Left cardiac atrium (tissue), 4 donors: ENCODE measurements around the gene COL6A5. TPM values are rescaled to one million over a fixed set of nuclear protein-coding genes. Genes with fewer than 3 reads are reported as not detected.

Experiments
- ATAC-seq, 2 donors: fragments of 200-7000 bp; cut with Tn5 transposase; one replicate each; pipeline ENCODE4 v1.9.1; 2020; ENCODE audit warnings: mild to moderate bottlenecking in 2 of 2, moderate library complexity in 2 of 2
- DNase-seq: peaks from one replicate; pipeline ENCODE4 v3.0.0-alpha.2; 2020
- intact Hi-C, 2 donors: fragments of 100-400 bp; cut with DNase I; formaldehyde crosslinking; loops; one replicate each; pipeline versions ENCODE4 v1.14.1 to v1.15.1; 2022 to 2023
- total RNA-seq, 2 donors: library from RNA; stranded (reverse); fragmentation: NEBNext Ultra II Directional; extraction: Animal tissue kit (Norgen Biotek cat#: 25700); gene quantifications; one replicate each; pipeline ENCODE4 v1.2.1, GENCODE V29; 2021
- donor health status: DM: no; HTN: yes; CAD: no.
- donor health status: DM: no; HTN: yes; CAD: no; lungs with severe emphysema.
- donor health status: DM: yes; HTN: yes; CAD: no.
- donor health status: Dilated cardiomyopathy.

The COL6A5 gene
- total RNA-seq, 2 donors from 2014 or later: not detected

DNA sequence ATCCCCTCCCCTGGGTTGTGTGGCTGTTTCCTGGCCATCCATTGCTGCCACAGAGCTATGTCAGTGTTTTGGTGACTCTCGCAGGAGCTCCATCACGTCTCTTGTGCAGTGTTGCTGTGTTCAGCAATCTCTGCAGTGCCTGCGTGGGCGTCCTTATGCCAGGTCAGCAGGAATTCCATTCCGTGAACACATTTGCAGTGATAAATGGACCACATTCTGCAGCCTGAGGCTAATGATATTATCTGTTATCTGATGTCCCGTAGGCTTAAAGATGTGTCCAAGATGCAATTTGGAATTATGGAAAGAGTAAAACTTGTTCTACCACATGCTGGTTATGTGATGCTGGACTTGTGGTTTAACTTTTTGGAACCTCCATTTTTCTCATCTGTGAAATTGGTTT, 146.0 kb downstream of the COL6A5 start:
- DNase-seq: no peak
- ATAC-seq: no peak
- intact Hi-C loops: no loop called here

DNA sequence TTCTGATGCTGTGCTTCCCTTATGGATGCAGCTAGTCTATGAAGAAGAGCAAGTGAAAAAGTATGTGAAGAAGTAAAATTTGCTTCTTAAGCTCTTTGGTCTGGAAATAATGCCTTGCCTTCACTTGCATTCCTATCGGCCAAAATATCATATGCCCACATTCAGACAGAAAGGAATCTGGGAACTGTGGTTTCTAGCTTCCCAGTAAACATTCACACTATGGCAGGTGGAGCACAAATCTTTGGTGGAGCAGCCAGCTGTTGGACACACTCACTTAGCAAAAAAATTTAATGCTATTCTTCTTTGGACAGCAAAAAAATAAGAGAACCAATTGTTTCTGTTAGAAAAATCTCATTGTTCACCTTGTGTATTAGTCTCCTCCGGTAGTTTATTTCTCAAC, 159.2 kb downstream of the COL6A5 start:
- intact Hi-C loops: no loop called here
- ATAC-seq: no peak
- DNase-seq: no peak

DNA sequence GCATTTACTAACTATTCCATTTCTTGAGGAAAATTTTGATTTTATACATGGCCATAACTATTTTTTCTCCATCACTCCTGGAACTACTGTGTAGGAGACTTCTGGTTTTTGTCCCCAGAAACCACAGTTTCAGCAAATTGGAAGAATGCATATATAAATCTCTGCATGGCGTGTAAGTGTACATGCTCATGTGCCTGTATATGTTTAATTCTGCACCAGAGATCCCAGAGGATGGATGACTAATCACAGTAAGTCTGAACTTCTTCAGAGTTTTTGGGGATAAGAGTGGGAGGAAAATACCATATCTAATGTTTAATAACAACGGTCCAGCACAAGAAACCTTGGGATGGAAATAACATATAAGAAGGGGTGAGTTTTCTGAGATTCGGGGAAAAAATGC, 160.6 kb downstream of the COL6A5 start:
- ATAC-seq: no peak
- DNase-seq: no peak
- intact Hi-C loops: no loop called here

DNA sequence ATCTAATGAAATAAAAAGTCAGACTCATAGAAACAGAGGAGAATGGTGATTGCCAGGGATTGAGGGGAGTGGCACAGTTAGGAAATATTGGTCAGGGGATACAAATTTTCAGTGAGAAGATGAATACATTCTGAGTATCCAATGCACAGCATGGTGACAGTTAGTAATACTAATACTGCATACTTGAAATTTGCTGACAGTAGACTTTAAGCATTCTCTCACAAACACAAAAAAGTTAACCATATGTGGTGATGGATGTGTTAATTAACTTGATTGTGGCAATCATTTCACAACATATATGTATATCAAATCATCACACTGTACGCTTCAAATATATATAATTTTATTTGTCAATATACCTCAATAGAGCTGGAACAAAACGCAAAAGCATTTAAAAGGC, 162.3 kb downstream of the COL6A5 start:
- no peak for DNase-seq
- no peak for ATAC-seq
- intact Hi-C loops: no loop called here

GRCh38 chr3:130509008-130509407, 163.5 kb downstream of the COL6A5 start:
- ATAC-seq (peak; percentile 76 to 89), DNase-seq (peak; percentile 54)
- intact Hi-C loops: no loop called here

- DNase-seq: no peak
- intact Hi-C loops: no loop called here
- ATAC-seq: no peak
These were observed 169.2 kb downstream of the COL6A5 start for GRCh38 chr3:130514681-130515080.

DNA sequence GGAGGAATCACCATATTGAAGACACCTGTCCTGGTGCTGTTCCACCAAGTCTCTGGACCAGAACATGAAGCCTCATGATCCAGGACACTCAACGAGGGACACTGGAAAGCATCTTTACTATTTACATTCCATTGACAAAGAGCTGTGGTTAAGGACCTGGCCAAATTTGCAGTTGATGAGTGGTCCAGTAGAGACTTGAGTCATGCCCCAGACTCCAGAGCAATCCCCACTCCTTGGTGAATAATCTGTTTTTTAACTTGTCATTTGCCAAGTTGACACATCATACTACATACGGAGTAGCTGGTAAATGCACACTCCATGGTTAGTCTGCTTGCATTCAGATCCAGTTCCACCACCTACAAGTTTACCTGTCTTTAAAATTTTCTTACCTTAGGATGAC, 170.3 kb downstream of the COL6A5 start:
- intact Hi-C loops: no loop called here
- DNase-seq (no peak), ATAC-seq (peak in 1 of 2 donors; percentile 46)

DNA sequence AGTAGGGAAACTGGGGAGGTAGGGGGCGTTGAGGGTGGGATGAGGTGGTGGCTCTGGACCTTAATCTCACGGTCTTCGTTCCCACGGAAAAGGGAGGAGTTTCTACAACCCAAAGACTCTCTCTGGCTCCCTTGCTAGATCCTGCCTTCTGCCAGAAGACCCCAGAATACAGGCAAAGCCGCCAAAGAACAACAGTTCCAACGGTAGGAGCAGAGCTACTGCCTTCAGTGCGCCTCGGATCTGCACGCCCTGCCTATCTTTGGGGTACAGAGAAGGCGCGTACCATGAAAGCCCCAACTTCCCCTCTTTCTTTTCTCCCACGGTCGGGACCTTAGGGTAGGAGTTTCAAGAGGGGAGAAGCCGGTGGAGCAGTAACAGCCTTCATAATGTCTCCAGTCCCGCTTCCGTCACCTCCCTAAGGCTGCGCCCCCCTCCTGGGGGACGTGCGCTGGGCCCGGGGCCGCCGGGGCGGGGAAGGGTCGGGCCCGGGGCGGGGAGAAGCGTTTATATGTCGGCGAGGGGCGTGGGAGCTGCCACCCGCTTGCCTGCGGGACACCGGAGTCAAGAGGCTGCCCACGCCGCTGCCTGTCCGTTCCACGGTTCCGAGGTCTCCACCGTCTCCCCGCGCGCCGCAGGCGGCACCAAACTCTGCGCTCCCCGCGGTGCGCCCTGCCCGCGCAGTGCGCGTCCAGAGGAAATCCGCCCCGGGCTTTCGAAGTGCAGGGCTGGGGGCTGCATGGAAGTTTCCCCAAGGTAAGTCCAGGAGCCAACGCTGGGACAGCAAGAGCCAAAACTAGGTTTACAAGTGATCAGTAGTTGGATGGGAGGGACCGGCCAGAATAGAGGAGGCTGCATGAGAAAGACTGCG, 171.4 kb downstream of the COL6A5 start, which contains the start of gene COL6A6:
Gene COL6A6, plus strand, starts transcription at position 533 of the 868 bp plus-strand sequence. CDS start 43,188 bp downstream, outside the sequence.
- ATAC-seq: peak; percentile 53 to 63
- peak; percentile 21 for DNase-seq
- intact Hi-C loops: no loop called here

- no peak for DNase-seq
- intact Hi-C loops: no loop called here
These were observed 172.1 kb downstream of the COL6A5 start for GRCh38 chr3:130517602-130518001.

GRCh38 chr3:130519754-130520153, 174.3 kb downstream of the COL6A5 start:
- DNase-seq: no peak

More at GRCh38 chr3:130517602-130518001, 172.1 kb downstream of the COL6A5 start:
- ATAC-seq: peak in 1 of 2 donors; percentile 85

DNA sequence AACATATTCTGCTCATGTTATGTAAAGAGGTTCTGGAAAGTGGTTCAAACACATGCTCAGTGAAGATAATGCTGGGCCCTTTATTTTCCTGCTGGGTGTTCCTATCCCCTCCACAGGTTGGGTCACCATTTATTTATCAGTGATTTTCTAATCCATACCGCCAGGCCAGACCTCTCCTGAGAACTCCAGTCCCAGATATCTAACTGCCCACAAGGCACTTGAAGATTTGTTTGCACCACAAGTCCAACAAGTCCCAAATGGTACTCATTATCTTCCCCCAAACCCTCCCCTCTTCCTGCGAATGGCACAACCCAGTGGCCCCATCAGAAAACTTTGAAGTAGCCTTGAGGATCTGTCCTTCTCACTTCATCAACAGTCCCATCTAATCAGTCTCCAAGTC, 176.9 kb downstream of the COL6A5 start:
- DNase-seq (no peak), ATAC-seq (no peak)
- intact Hi-C loops: no loop called here

More at GRCh38 chr3:130519754-130520153, 174.3 kb downstream of the COL6A5 start:
- no peak for ATAC-seq
- intact Hi-C loops: no loop called here

- DNase-seq: no peak
- no peak for ATAC-seq
- intact Hi-C loops: no loop called here
These were observed 182.0 kb downstream of the COL6A5 start for GRCh38 chr3:130527426-130527825.

- no peak for ATAC-seq
- intact Hi-C loops: no loop called here
These were observed 182.6 kb downstream of the COL6A5 start for GRCh38 chr3:130528120-130528519.

DNA sequence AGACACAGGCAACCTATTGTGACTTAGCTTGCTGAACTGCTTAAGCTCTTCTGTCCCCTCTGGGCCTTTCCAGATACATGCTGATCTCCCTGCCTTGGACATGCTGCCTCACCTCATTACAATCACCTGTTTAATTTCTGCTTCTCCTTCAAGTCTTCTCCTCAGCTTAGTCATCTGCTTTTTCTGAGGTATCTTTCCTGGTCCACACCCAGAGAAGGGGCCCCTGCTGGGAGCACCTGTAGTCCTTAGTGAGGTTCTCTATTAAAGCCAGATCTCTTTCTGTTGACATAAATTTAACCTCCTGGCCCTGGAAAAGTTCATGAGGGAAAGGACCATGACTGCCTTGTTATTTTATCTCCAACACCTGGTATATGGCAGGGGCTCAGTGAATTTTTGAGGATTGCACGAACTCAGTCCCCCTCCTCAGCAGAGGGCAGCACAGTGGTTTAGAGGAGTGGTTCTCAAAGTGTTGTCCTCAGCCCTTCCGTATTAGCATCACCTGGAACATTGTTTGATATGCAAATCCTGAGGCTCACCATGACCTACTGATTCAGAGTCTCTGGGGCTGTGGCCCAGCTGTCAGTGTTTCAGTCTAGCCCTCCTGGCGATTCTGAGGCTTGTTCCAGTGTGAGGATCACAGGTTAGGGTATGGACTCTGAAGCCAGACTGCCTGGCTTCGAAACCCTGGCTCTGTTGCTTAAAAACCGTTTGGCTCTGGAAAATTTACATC, 184.2 kb downstream of the COL6A5 start:
- intact Hi-C loops: no loop called here
- DNase-seq (no peak), ATAC-seq (no peak)

More at GRCh38 chr3:130528120-130528519, 182.6 kb downstream of the COL6A5 start:
- DNase-seq: no peak

DNA sequence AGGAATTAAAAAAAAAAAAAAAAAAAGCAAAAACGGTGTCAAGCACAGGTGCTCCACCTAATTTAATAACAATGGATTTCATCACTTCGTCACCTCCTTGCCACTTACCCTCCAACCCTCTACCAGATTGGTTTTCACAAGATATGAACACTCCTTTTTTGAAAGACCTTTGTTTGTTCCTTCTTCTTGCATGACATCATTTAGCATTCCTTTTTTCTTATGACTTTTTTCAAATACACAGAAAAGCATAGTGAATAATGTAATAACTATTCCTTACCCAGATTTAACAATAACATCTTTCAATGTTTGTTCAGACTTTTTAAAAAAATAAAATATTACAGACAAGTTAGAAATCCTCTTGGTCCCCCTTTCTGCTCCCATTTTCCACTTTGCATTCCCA, 187.8 kb downstream of the COL6A5 start:
- ATAC-seq (no peak), DNase-seq (no peak)
- intact Hi-C loops: no loop called here

Other genes with a start within 250 kb of the COL6A5 start
- gene COL6A6, start 171.5 kb downstream of the COL6A5 start, total RNA-seq: 1 to 10 TPM; 3.8 to 4.7 TPM